ENCODE results near the gene SYT14. TPM values are rescaled to one million over a fixed set of nuclear protein-coding genes. Genes with fewer than 3 reads are reported as not detected.
A peak's percentile ranks its signal among the peaks of the same experiment; 100 is the strongest.
"Not testable (repeated sequence)": the region's sequence is repeated elsewhere in the genome, so short reads cannot be mapped to it uniquely, and the experiment has no call there.

Gene SYT14
- total RNA-seq (0.36 and 0.70 TPM in 2 replicates), polyA plus RNA-seq (0.09 and 0.55 TPM in 2 replicates)

DNA sequence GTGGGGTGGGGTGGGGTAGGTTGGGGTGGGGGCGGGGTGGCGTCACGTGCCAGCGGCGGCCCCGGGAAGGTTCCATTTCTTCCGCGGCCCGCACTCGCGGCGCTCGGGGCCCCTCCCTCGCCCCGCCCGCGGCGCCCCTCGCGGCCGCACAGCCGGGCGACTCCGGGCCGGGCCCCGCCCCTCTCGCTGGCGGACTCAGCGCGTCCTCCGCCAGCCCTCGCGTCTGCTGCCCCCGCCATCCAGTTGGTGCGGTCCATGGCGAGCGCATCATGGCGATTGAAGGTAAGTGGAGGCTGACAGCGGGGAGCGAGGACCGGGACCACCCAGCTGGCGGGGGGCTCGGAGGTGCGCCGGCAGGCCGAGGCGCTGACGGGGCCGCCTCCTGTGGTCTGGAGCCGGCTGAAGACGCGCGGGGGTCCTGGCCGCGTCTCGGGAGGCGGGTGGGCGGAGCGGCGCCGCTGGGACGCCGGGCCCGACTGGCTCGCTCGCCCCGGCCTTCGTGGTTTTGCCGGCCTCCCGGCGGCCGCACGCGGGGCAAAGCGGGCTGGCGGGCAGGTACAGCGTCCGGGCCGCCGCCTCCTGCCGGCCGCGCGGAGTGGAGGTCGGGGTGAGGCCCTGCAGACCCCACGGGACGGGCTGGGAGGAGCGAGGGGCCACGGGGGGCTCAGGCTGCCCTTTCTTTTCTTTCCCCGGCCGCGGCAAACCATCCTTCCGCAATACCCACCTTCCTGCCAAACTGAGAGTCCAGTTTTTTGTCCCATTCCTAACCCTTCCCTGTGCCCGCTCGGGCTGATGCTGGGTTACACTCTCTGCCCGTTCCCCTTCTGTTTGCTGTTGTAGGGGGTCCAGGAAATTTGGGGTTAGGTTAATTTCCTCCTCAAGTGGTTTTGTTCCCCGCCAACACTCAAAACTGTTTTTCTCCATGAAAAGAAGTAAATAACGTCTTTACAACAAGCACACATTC lies at the start of gene SYT14:
TSS of gene SYT14 (plus strand) at position 222 of the 964 bp plus-strand sequence. CDS start at position 270, 48 bp downstream.
- peaks cover 49% of the 10 kb centered on the region for H3K27me3 ChIP-seq
- no peaks in the 10 kb centered on the region for H3K9me3 ChIP-seq (ENCODE audit: low read depth)
- no peak within 1 kb of the TSS for H3K27ac ChIP-seq
- TF ChIP-seq CTCF (IDR thresholded peaks at IDR 0.05; ENCODE audit: low read depth, low read length): peak; percentile 8
- peak within 1 kb of the TSS; percentile 96 for H3K4me3 ChIP-seq
- no peaks in the 10 kb centered on the region for H3K4me1 ChIP-seq (ENCODE audit: low read depth)
- peak; percentile 72 to 77 for DNase-seq (ENCODE audit: low read depth in 1 of 2, low spot score in 1 of 2)
- H3K36me3 ChIP-seq: no peaks in the 10 kb centered on the region

DNA sequence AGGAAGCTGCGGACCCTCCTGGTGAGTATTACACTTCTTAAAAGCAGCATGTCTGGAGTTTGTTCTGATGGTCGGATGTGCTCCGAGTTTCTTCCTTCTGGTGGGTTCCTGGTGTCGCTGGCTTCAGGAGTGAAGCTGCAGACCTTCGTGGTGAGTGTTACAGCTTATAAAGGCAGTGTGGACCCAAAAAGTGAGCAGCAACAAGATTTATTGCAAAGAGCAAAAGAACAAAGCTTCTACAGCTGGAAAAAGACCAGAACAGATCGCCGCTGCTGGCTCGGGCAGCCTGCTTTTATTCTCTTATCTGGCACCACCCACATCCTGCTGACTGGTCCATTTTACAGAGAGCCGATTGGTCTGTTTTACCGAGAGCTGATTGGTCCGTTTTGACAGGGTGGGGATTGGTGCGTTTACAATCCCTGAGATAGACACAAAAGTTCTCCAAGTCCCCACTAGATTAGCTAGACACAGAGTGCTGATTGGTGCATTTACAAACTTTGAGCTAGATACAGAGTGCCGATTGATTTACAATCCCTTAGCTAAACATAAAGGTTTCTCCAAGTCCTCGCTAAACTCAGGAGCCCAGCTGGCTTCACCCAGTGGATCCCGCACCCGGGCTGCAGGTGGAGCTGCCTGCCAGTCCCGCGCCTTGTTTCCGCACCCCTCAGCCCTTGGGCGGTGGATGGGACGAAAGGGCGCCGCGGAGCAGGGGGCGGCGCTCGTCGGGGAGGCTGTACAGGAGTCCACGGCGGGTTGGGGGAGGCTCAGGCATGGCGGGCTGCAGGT lies 49.5 kb upstream of the SYT14 start:
- H3K27ac ChIP-seq; DNase-seq (ENCODE audit: low read depth in 1 of 2, low spot score in 1 of 2); H3K4me1 ChIP-seq (ENCODE audit: low read depth); H3K4me3 ChIP-seq; H3K36me3 ChIP-seq; H3K27me3 ChIP-seq; H3K9me3 ChIP-seq (ENCODE audit: low read depth): not testable (repeated sequence)

DNA sequence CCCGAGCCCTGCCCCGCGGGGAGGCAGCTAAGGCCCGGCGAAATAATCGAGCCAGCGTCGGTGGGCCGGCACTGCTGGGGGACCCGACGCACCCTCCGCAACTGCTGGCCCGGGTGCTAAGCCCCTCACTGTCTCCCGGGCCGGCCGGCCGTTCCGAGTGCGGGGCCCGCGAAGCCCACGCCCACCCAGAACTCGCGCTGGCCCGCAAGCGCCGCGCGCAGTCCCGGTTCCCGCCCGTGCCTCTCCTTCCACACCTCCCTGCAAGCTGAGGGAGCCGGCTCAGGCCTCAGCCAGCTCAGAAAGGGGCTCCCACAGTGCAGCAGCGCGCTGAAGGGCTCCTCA lies 49.0 kb upstream of the SYT14 start:
- DNase-seq (ENCODE audit: low read depth in 1 of 2, low spot score in 1 of 2): no peak
- Histone ChIP-seq H3K36me3 (no peaks in the 10 kb centered on the region), H3K27me3 (no peaks in the 10 kb centered on the region), H3K4me1 (ENCODE audit: low read depth) (no peaks in the 10 kb centered on the region), H3K9me3 (ENCODE audit: low read depth) (no peaks in the 10 kb centered on the region), H3K4me3 (no peak overlapping the region), H3K27ac (no peak overlapping the region)
- no peak for TF ChIP-seq CTCF (IDR thresholded peaks at IDR 0.05; ENCODE audit: low read depth, low read length)

DNA sequence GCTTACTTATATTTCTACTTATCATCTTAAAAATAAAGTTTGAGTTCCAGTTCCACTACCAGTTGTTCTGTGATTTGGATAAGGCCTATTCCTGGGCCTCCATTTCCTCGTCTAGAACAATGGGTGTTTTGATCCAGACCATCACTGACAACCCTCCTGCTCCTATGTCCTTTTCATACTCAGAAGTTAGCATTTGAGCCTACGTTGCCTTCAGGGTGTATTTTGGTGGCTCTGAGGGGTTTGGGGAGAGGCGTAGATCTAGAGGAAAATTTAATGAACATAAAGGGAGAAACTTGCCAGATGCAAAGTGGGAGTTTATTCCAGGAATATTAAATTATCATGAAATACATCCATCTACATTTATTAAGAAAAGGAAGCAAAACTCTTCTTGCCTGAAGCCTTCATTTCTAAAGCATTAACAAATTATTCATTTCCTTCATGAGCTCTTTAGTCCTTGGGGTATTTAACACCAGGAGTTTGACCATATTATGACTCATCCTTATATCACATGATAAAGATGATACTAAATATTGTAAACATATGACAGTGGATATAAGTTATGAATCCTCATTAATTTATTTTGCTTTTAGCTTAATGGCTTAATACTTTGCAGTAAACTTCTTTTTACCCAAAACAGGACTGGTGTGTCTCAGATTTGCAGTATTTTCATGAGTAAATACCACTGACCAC lies 47.2 kb upstream of the SYT14 start:
- H3K4me1 ChIP-seq (ENCODE audit: low read depth): no peaks in the 10 kb centered on the region
- H3K27ac ChIP-seq: no peak overlapping the region
- H3K36me3 ChIP-seq: no peaks in the 10 kb centered on the region
- no peaks in the 10 kb centered on the region for H3K27me3 ChIP-seq
- TF ChIP-seq CTCF (IDR thresholded peaks at IDR 0.05; ENCODE audit: low read depth, low read length): no peak
- no peaks in the 10 kb centered on the region for H3K9me3 ChIP-seq (ENCODE audit: low read depth)
- no peak overlapping the region for H3K4me3 ChIP-seq
- DNase-seq (ENCODE audit: low read depth in 1 of 2, low spot score in 1 of 2): no peak

- Histone ChIP-seq H3K27ac (no peak overlapping the region), H3K27me3 (no peaks in the 10 kb centered on the region), H3K9me3 (ENCODE audit: low read depth) (no peaks in the 10 kb centered on the region), H3K4me3 (no peak overlapping the region), H3K4me1 (ENCODE audit: low read depth) (no peaks in the 10 kb centered on the region), H3K36me3 (no peaks in the 10 kb centered on the region)
- TF ChIP-seq CTCF (IDR thresholded peaks at IDR 0.05; ENCODE audit: low read depth, low read length): no peak
- DNase-seq (ENCODE audit: low read depth in 1 of 2, low spot score in 1 of 2): no peak
Observed at GRCh38 chr1:209893751-209894150, 44.3 kb upstream of the SYT14 start.
